HG03066 (cell line): ENCODE data around the gene ITGA4.
A peak's percentile ranks its signal among the peaks of the same experiment; 100 is the strongest.

Source experiments
- ATAC-seq: cut with Tn5 transposase; IDR thresholded peaks from one replicate; pipeline ENCODE4 v1.9.1; 2021; ENCODE audit warnings: low read depth; ENCODE audit not compliant: unreplicated experiment

ITGA4 gene

GRCh38 chr2:181570833-181571661, 113.9 kb downstream of the ITGA4 start:
- ATAC-seq = no peak

- ATAC-seq = no peak
Observed at GRCh38 chr2:181573140-181573736, 116.1 kb downstream of the ITGA4 start.

- ATAC-seq = no peak
Observed at GRCh38 chr2:181574321-181574720, 117.1 kb downstream of the ITGA4 start.

GRCh38 chr2:181575024-181575649, 118.0 kb downstream of the ITGA4 start:
- ATAC-seq = no peak

- no peak for ATAC-seq
Observed at GRCh38 chr2:181575650-181576025, 118.5 kb downstream of the ITGA4 start.

GRCh38 chr2:181576431-181576830, 119.2 kb downstream of the ITGA4 start:
- no peak for ATAC-seq

GRCh38 chr2:181578829-181579228, 121.6 kb downstream of the ITGA4 start:
- peak; percentile 45 for ATAC-seq

- ATAC-seq = no peak
Observed at GRCh38 chr2:181581534-181581933, 124.3 kb downstream of the ITGA4 start.

GRCh38 chr2:181585732-181586131, 128.5 kb downstream of the ITGA4 start:
- ATAC-seq = no peak
